GM19351 (cell line): ENCODE data around the gene NR2C1.
A peak's percentile ranks its signal among the peaks of the same experiment; 100 is the strongest.
"Not testable (repeated sequence)": the region's sequence is repeated elsewhere in the genome, so short reads cannot be mapped to it uniquely, and the experiment has no call there.

Source experiments
- ATAC-seq: cut with Tn5 transposase; IDR thresholded peaks from one replicate; pipeline ENCODE4 v1.9.1; 2021; ENCODE audit warnings: mild to moderate bottlenecking, moderate library complexity; ENCODE audit not compliant: unreplicated experiment

The NR2C1 gene

GRCh38 chr12:95072900-95073697, at the start of gene NR2C1:
TSS of gene NR2C1 (minus strand) at chr12:95073618. CDS start at chr12:95067384, 6,234 bp downstream.
- ATAC-seq: peak; percentile 98

- ATAC-seq: no peak
These were observed 45.4 kb upstream of the NR2C1 start for GRCh38 chr12:95118788-95119179.

GRCh38 chr12:95118138-95118787, 44.8 kb upstream of the NR2C1 start:
- no peak for ATAC-seq

- peak; percentile 78 for ATAC-seq
These were observed 43.8 kb upstream of the NR2C1 start for GRCh38 chr12:95117178-95117599.

GRCh38 chr12:95116773-95117172, 43.4 kb upstream of the NR2C1 start:
- ATAC-seq: peak; percentile 61

- ATAC-seq: no peak
These were observed 42.9 kb upstream of the NR2C1 start for GRCh38 chr12:95116341-95116740.

- no peak for ATAC-seq
These were observed 42.2 kb upstream of the NR2C1 start for GRCh38 chr12:95115641-95116040.

GRCh38 chr12:95114766-95115405, 41.5 kb upstream of the NR2C1 start:
- no peak for ATAC-seq

GRCh38 chr12:95107362-95107761, 33.9 kb upstream of the NR2C1 start:
- ATAC-seq: no peak

GRCh38 chr12:95105540-95105939, 32.1 kb upstream of the NR2C1 start:
- ATAC-seq: no peak

- ATAC-seq: no peak
These were observed 31.6 kb upstream of the NR2C1 start for GRCh38 chr12:95104919-95105452.

- ATAC-seq: peak; percentile 97
These were observed 29.7 kb upstream of the NR2C1 start for GRCh38 chr12:95102916-95103671.

- not testable (repeated sequence) for ATAC-seq
These were observed 28.5 kb upstream of the NR2C1 start for GRCh38 chr12:95101957-95102356.

- ATAC-seq: no peak
These were observed 27.1 kb upstream of the NR2C1 start for GRCh38 chr12:95100264-95101190.

GRCh38 chr12:95099270-95099790, 25.9 kb upstream of the NR2C1 start:
- ATAC-seq: no peak

GRCh38 chr12:95096852-95097251, 23.4 kb upstream of the NR2C1 start:
- no peak for ATAC-seq

GRCh38 chr12:95096378-95096777, 23.0 kb upstream of the NR2C1 start:
- ATAC-seq: no peak

- ATAC-seq: not testable (repeated sequence)
These were observed 22.4 kb upstream of the NR2C1 start for GRCh38 chr12:95095866-95096265.

GRCh38 chr12:95089462-95089861, 16.0 kb upstream of the NR2C1 start:
- no peak for ATAC-seq
